GM11168 (cell line): Measurements from ENCODE around the gene ARID1B.

Experiments used
- in situ Hi-C: fragments of 300-500 bp; cut with MboI; formaldehyde crosslinking; loops from one replicate; pipeline ENCODE4 v1.12.0; 2022; ENCODE audit warnings: low sequenced_read_pairs; ENCODE audit not compliant: unreplicated experiment

ARID1B gene

GRCh38 chr6:157239671-157240058 lies 462.5 kb downstream of the ARID1B start:
- in situ Hi-C loops, result no loop called here

GRCh38 chr6:157240059-157240959 lies 463.1 kb downstream of the ARID1B start:
- in situ Hi-C loops, result no loop called here

- in situ Hi-C loops, result no loop called here
Measured at GRCh38 chr6:157240960-157241311, 463.8 kb downstream of the ARID1B start.

GRCh38 chr6:157242791-157243190 lies 465.6 kb downstream of the ARID1B start:
- in situ Hi-C loops, result no loop called here

- in situ Hi-C loops, result no loop called here
Measured at GRCh38 chr6:157244175-157244574, 467.0 kb downstream of the ARID1B start.

GRCh38 chr6:157244780-157245179 lies 467.6 kb downstream of the ARID1B start:
- in situ Hi-C loops, result no loop called here

DNA sequence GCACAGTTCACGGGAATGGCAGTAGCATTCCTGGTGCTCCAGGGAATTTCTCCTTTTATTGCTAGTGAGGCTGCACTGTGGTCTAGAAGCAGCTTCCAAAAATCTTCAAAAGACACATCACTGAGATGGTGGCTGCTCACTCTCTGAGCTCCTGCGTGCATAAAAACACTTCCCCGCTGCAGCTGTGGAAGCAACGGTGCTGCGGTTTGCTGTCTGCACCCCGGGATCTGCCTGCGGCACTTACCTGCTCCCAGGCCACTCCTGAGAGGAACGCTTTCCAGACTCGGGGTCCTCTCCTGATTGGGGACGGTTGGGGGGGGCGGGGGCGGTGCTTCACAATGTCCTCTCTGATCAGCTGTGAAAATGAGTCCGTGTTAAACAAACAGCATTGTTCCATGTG lies 468.3 kb downstream of the ARID1B start:
- in situ Hi-C loops, result no loop called here

DNA sequence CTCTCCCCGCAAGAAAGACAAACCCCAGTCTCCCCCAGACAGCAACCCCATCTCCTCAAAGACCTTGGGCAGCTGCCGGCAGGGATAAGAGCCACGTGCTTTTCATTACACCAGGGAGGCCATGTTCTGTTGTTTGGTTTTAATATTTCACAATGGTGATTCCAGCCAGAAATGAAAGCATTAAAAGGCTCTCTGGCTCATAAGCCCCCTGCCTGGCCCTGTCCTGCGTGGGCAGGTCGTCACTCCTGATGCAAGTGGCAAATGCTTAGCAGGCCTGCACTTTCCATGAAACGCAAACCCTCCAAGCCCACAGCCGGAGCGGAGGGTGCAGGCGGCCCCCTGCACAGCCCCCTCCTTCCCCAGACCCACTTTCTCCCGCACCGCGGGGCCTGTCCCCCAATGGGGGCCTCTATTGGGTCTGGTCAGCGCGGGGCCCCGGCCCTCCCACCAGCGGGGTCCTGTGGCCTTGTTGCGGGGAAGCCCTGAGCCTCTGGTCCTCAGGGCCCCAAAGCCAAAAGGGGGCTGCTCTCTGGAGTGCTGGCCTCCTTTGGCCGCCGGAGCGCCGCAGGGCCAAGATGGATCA lies 469.0 kb downstream of the ARID1B start:
- in situ Hi-C loops, result no loop called here

GRCh38 chr6:157246771-157247484 lies 469.8 kb downstream of the ARID1B start:
- in situ Hi-C loops, result no loop called here

DNA sequence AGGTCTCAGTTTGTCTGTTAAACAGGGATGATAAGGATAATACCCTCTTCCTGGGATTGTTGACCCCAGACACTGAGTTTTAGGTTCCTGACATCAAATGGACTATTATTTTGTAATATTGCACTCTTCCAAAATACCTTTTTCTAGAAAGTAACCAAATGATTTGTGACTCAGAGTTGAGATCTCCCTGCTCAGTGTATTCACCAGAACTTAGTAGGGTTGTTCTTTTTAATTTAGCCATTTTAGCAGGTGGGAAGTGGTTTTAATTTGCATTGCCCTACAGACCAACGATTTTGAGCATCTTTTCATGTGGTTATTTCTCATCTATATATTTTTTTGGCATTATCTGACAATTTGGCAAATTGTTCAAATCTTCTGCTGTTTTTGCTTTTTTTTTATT lies 471.1 kb downstream of the ARID1B start:
- in situ Hi-C loops, result no loop called here

DNA sequence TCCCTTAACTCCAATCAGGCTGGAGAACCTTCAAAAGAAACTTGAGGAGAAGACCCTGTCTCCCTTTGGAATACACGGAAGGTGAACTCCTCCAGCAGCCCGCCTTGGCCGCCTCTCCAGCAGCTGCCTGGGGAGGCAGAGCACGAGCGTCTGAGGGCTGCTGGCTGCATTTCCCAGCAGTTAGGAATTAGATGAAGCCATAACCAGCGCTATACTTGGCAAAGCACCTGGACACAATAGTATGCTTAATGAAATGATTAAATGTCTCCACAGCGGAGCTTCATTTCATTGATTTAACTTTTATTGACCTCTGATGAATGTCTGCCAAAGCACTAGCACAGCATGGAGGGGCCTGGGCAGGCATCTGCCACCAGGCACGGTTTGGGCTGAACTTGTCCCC lies 472.6 kb downstream of the ARID1B start:
- in situ Hi-C loops, result no loop called here

DNA sequence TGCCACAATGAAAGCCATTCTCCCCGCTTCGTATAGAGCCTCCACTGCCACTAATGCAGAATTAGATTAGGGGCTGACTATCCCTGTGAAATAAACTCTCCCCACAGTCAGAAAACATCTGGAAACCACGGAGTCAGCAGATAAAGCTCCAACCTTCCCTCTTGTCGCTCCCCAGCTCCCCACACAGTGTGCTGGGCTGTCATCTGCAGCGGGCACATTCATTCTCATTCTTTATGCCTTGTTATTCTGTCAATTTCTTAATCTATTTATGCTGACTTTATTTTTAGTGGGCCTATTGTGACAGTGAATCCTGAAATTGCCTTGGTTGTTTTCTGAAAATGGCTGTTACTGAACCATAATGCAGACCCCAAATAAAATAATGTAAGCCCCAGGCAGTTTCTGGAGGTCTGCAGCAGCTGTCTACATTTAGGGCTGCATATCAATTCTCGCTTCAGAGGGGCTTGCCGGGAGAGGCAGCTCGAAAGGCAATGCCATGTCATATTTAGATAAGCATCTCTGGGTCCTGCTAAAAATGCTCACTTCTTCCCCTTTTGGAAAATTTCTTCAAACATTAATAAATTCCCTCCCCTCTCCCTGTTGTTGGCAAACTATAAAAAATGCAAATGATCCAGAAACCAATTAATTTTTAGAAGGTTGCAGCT lies 474.5 kb downstream of the ARID1B start:
- in situ Hi-C loops, result no loop called here

GRCh38 chr6:157253017-157253416 lies 475.8 kb downstream of the ARID1B start:
- in situ Hi-C loops, result no loop called here

DNA sequence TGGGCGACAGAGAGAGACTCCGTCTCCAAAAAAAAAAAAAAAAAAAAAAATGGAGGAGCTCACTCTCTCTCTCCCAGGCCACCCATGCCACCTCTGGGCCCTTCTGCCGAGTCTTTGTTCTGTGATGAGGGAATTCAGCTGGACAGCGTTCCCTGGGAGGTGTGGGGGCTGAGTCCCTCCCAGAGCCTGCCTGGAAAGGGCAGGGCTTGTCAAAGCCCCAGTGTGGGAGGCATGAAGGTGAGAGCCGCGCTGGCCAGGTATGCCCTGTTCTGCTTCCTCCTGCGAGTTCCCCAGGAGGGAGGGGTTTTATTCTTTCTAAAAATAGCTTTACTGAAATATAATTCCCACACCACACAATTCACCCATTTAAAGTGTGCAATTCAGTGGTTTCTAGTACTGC lies 476.5 kb downstream of the ARID1B start:
- in situ Hi-C loops, result no loop called here

- in situ Hi-C loops, result no loop called here
Measured at GRCh38 chr6:157254538-157254937, 477.4 kb downstream of the ARID1B start.

DNA sequence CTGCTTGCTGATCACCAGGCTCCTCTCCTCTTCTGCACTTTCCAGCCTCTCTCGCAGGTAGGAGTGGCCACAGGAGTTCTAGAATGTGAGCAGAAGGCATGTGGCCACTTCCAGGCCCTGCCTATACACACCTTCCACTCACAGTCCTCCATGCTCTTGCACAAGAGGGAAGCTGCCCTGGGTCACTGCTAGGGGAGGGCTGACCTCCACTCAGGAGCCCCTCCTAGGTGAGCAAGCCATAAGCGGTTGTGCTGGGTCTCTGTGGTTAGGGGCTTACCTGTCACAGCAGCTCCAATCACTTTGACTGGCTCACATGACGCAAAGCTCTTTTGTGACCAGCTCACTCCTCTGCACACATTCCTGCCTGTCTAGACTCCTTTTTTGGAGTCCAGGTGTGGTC lies 477.9 kb downstream of the ARID1B start:
- in situ Hi-C loops, result no loop called here

DNA sequence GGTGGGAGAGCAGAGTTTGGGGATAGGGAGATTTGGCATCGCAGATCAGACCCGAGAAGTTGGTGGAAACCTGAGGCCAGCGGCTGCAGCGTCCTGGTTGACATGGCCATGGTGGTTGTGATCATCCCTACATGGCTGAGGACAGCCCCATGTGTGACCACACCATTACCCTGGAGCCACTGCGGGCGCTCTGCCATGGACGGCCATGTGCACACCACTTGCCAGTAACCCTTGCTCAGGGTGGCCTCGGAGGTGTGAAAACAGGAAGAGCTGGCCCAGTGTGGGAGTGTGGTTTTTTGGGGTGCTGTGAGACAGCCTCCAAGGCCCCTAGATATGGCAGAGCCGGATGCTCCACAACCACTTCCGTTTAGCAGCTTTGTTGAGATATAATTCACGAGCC lies 481.7 kb downstream of the ARID1B start:
- in situ Hi-C loops, result no loop called here

DNA sequence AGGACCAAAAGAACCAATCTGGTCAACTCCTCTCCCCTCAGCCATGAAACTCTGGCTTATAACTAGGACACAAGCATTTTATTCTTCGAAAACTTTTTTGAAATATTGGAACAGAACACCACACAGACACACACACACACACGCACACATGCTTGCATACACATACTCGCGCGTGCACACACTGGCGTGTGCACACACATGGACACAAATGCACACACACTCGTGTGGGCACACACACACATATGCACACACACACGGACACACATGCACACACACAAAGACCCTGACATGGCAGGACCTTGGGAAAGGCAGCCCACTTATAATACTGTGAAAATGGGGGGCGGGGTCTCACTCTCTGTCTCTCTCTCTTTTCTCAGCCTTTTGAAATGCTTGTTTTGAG lies 482.3 kb downstream of the ARID1B start:
- in situ Hi-C loops, result no loop called here
